Purkinje cell (primary cell): Measurements from ENCODE around the gene KCTD20. TPM values are rescaled to one million over a fixed set of nuclear protein-coding genes. Genes with fewer than 3 reads are reported as not detected.

ENCODE experiments used
- polyA plus RNA-seq: library from polyadenylated mRNA; unstranded; fragments of >200 nt; fragmentation: Nextera tagmentation; gene quantifications from 2 replicates; pipeline ENCODE4 v1.2.1, GENCODE V29; 2014

The KCTD20 gene
- 5.6 and 5.7 TPM in 2 replicates for polyA plus RNA-seq

DNA sequence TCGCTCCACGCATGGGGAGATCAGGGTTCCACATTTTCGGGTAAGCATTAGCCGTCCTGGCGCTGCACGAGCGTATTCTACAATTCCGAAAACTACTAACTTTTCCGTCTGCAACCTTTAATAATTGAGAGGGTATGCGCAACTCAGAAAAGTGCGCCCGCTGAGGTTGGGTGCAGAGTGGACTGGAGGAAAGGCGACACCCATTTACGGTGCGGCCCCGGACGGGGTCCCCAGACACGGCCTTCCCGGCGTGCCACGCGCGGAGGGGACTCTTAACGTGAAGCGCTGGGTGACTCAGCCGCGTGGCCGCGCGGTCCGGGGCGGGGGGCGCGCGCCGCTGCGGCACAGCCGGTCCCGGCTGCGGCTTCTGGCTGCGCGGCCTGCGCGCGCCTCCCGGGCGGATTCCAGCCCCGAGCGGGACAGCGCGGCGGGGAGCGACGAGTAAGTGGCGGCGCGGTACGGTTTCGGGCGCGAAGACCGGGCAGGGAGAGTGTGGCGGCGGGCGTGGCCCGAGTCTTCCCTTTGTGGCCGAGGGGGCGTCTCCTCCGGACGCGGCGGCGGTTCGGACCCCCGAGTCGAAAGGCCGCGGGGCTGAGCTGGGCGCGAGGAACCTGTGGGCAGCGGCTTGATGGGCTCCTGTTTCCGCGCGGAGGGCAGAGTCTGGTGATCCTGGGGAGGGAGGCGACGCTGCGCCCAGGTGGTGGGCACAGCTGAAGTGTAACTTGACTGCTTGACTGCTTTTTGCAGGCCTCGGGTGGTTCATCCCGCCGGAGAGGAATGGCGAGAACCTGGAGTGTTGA lies at the start of gene KCTD20, which contains the start of gene PXT1:
KCTD20 (plus strand) TSS at position 330 of the 800 bp plus-strand sequence. CDS start 27,098 bp downstream, outside the sequence.
PXT1 (minus strand) TSS at position 184 of the 800 bp plus-strand sequence. CDS start 16,772 bp downstream, outside the sequence.

Other genes starting within 250 kb of the KCTD20 start
- 5.0 and 8.4 TPM in 2 replicates for gene BRPF3, start 246.3 kb upstream of the KCTD20 start, polyA plus RNA-seq
- gene PNPLA1, start 172.9 kb upstream of the KCTD20 start, polyA plus RNA-seq, result not detected in 2 replicates
- gene BNIP5, start 106.1 kb upstream of the KCTD20 start, polyA plus RNA-seq, result not detected in 2 replicates
- not detected in 2 replicates for gene ETV7, start 55.3 kb upstream of the KCTD20 start, polyA plus RNA-seq
- not detected in 2 replicates for gene PXT1, start 146 bp upstream of the KCTD20 start, polyA plus RNA-seq
- 0.67 and 1.6 TPM in 2 replicates for gene STK38, start 104.5 kb downstream of the KCTD20 start, polyA plus RNA-seq
- 172 and 181 TPM in 2 replicates for gene SRSF3, start 151.4 kb downstream of the KCTD20 start, polyA plus RNA-seq
- gene CDKN1A, start 235.7 kb downstream of the KCTD20 start, polyA plus RNA-seq, result 0.27 TPM in 1 of 2 replicates, not detected in the other